NCI-H2029 (cell line): ENCODE measurements around the gene CEP192.
"Not testable (repeated sequence)": the region's sequence is repeated elsewhere in the genome, so short reads cannot be mapped to it uniquely, and the experiment has no call there.

ENCODE experiments used
- DNase-seq: peaks from one replicate; lab custom pipeline; 2025; lab: John Stamatoyannopoulos, UW

The CEP192 gene

DNA sequence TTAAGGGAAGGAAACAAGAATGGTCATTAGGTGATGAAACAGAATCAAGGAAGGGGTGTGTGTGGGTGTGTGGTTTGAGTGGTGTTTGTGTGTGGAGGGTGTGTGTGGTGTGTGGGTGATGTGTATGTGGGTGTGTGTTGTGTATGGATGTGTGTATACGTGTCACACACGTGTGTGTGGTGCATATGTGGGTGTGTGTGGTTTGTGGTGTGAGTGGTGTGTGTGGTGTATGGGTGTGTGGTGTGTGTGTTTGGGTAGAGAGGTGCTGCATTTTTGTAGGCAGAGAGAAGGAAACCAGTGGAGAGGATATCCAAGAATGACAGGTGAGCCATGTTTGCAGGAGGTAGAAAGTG is 1.1 kb upstream of the CEP192 start:
- no peak for DNase-seq

GRCh38 chr18:12990641-12990966 is 558 bp upstream of the CEP192 start:
- DNase-seq, result peak; percentile 23

GRCh38 chr18:12991821-12992179 is 638 bp downstream of the CEP192 start:
- DNase-seq, result no peak

GRCh38 chr18:12993439-12993838 is 2.3 kb downstream of the CEP192 start:
- DNase-seq, result no peak

DNA sequence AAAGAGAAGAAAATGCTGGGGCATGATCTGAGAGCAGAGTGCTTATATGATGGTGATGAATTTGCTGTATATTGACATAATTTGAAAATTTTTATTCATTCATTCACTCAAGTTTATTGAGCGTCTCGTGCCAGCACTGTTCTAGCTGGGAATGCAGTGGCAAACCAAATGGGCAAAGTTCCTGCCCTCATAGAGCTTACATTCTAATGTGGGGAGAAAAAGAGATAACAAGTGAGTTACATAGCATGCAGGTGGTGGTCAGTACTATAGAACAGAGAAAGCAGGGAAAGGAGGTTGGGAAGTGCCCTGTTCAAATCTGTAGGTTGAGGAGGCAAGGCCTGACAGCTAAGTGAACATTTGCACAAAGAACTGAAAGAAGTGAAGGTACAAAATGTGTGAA is 4.3 kb downstream of the CEP192 start:
- no peak for DNase-seq

GRCh38 chr18:12995952-12996477 is 4.9 kb downstream of the CEP192 start:
- no peak for DNase-seq

GRCh38 chr18:12996661-12997292 is 5.6 kb downstream of the CEP192 start:
- no peak for DNase-seq

DNA sequence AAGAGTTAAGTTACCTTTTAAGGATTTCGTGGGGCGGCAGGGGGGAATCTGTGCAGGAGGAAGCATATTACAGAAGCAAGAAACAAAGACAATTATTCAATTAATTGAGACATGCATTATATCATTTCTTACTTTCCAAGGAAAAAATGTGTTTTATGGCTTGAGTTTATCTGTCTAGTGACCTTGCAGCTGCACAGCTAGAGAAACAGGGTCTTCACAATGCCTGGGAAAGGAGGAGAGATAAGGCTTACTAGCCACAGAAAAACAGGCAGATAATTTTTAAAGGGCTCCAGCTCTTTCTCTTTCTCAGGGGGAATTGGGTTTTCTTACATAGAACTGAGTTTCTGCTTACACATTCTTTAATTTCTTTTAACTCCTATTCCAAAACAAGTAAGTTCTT is 6.2 kb downstream of the CEP192 start:
- not testable (repeated sequence) for DNase-seq

- DNase-seq, result no peak
These were observed 7.3 kb downstream of the CEP192 start for GRCh38 chr18:12998332-12999060.

- no peak for DNase-seq
These were observed 12.3 kb downstream of the CEP192 start for GRCh38 chr18:13003466-13003896.

- DNase-seq, result no peak
These were observed 13.2 kb downstream of the CEP192 start for GRCh38 chr18:13004396-13004795.

- DNase-seq, result no peak
These were observed 14.1 kb downstream of the CEP192 start for GRCh38 chr18:13005289-13005688.

DNA sequence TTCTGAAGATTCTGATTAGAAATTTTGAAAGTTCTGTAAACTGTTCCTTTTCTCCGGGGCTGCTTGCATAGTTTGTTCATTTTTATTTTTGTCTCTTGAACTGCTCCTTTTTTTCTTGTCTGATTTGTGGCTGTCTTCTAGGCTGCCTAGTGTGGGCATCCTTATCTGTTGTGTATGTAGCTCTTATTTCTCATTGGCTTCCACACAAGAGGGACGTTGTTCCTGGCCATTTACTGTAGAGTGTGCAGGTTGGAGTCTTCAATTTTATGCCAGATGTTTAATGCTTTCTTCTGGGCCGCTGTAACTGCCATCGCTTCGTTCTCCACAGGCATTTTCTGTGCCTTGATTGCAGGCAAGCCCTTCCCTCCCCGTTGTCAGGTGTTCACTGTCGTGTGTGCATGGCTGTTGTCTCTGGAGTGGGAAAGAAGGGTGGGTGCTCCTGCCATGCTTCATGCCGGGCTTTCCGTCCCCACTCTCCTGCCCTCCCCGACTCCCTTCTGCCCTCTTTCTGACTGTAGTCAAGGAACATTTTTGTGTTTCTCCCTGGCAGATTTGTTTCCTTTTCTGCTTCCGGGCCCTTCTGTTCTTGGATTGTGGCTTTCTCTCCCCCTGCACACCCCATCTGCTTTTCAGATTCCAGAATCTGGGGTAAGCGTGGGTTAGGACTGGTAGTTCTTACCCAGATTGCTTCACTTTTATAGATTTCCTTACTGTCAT is 15.5 kb downstream of the CEP192 start:
- DNase-seq, result no peak

DNA sequence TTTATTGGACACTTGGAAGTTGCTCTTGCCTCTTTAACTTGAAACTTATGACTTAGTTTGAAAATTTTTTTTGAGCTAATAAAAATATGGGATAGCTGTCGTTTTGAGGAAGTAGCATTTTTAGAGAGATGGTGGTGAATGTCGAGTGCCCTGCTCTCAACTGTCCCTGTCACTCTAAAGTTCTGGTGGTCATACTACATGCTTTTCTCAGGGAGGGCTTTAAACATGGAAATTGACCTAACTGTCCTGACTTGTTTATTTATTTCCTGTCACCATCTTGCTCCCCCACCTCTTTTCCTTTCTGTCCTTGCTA is 16.0 kb downstream of the CEP192 start:
- no peak for DNase-seq

DNA sequence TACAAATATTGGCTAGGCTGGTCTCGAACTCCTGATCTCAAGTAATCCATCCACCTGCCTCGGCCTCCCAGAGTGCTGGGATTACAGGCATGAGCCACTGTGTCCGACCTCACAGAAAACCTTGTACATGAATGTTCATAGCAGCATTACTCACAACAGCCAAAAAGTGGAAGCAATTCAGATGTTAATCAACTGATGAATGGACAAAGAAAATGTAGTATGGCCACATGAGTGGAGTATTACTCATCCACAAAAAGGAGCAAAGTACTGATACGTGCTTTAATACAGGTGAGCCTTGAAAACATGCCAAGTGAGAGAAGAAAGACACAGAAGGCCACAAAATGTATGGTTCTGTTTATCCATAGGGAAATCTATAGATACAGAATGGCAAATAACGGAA is 20.6 kb downstream of the CEP192 start:
- no peak for DNase-seq

DNA sequence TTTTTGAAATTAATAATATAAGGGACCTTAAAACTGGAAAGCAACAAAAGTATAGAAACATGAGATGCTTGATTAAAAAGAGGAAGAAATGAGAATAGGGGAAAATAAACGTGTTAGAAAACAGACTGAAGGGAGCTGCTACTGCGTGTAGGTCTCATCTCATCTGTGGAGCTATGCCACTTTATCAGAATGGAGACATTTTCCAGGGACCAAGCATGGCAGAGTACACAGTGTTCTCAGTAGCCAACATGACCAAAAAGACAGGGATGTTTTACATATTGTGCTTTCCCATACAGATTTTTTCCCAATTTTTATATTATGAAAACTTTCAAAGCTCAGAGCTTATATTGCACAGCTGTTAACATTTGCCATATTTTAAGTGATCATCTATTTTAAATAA is 23.1 kb downstream of the CEP192 start:
- DNase-seq, result no peak

- DNase-seq, result no peak
These were observed 23.7 kb downstream of the CEP192 start for GRCh38 chr18:13014818-13015217.

DNA sequence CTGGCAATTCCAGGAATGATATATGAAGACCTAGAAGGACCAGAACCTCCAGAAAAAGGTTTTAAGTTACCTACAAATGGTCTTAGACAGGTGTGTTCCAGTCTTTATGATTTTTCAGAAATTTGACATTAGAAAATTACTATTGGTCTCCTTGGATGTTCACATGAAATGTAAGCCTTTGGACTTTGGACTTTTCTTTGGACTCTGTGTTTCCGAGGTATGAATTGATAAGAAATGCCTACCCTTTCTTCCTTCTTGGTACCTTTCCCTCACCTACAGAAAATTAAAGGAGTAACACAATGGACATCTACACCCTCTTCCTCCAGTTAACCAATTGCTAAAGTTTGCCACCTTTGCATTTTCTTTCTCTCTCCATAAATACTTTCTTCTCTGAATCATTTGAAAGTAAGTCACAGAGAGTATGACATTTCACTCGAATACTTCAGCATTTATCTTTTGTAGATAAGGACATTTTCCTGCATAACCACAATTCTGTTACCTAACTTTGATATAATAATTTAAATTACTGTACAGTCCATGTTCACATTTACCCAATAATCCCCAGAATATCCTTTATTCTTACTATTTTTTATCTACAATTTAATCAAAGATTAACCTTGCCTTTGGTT is 26.2 kb downstream of the CEP192 start:
- DNase-seq, result no peak

- no peak for DNase-seq
These were observed 27.2 kb downstream of the CEP192 start for GRCh38 chr18:13018374-13018773.

GRCh38 chr18:13019301-13019700 is 28.1 kb downstream of the CEP192 start:
- DNase-seq, result no peak

- no peak for DNase-seq
These were observed 31.5 kb downstream of the CEP192 start for GRCh38 chr18:13022644-13023043.

DNA sequence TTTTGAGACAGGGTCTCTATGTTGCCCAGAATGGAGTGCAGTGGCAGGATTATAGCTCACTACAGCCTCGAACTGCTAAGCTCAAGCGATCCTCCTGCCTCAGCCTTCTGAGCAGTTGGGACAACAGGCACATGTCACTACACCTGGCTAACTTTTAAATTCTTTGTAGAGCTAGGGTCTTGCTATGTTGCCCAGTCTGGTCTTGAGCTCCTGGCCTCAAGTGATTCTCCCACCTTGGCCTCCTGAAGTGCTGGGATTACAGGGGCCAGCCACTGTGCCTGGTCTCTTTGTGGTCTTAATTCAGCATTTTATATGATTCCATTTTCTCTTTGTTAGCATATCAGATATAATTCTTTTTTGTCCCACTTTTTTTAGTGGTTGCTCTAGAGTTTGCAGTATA is 34.1 kb downstream of the CEP192 start:
- DNase-seq, result no peak
